GM12892 (cell line): ENCODE measurements around the gene TPSD1.

ENCODE experiments used
- DNase-seq: peaks from one replicate; pipeline ENCODE4 v3.0.0; 2011; ENCODE audit not compliant: insufficient read length
- FAIRE-seq: peaks from 2 replicates; lab custom pipeline; 2011; peaks lifted over from hg19 to GRCh38; lab: Jason Lieb, UNC
- POLR2A ChIP-seq: IDR thresholded peaks from 2 replicates; pipeline ENCODE4 v1.6.1; 2011; ENCODE audit warnings: low read depth, low read length, control low read depth
- POLR2AphosphoS5 ChIP-seq: IDR thresholded peaks from 2 replicates; pipeline ENCODE4 v1.6.1; 2011; ENCODE audit warnings: low read depth, low read length, control low read depth
- TAF1 ChIP-seq: IDR thresholded peaks from 2 replicates; pipeline ENCODE4 v1.6.1; 2011; ENCODE audit warnings: low read depth, mild to moderate bottlenecking, control low read depth, low read length, borderline replicate concordance

TPSD1 gene

GRCh38 chr16:1298406-1298805 is 42.5 kb downstream of the TPSD1 start:
- DNase-seq (no peak), FAIRE-seq (no peak)
- no peak for TF ChIP-seq POLR2AphosphoS5
- no peak for TF ChIP-seq POLR2A
- TF ChIP-seq TAF1 = no peak

GRCh38 chr16:1299012-1299867 is 43.4 kb downstream of the TPSD1 start:
- TF ChIP-seq POLR2AphosphoS5 (no peak), TAF1 (no peak), POLR2A (no peak)
- FAIRE-seq (no peak), DNase-seq (no peak)

GRCh38 chr16:1299868-1300203 is 44.0 kb downstream of the TPSD1 start:
- TF ChIP-seq POLR2AphosphoS5 = no peak

GRCh38 chr16:1300664-1301476 is 45.0 kb downstream of the TPSD1 start:
- TF ChIP-seq POLR2A = no peak
- TF ChIP-seq TAF1 = no peak
- TF ChIP-seq POLR2AphosphoS5 = no peak
- DNase-seq (peak; percentile 95), FAIRE-seq (peak; percentile 89)

More at GRCh38 chr16:1299868-1300203, 44.0 kb downstream of the TPSD1 start:
- DNase-seq = no peak
- no peak for FAIRE-seq

GRCh38 chr16:1301562-1301961 is 45.7 kb downstream of the TPSD1 start:
- FAIRE-seq = no peak
- TF ChIP-seq TAF1 = no peak
- TF ChIP-seq POLR2A = no peak
- TF ChIP-seq POLR2AphosphoS5 = no peak

GRCh38 chr16:1305823-1306222 is 50.0 kb downstream of the TPSD1 start:
- FAIRE-seq = no peak
- DNase-seq = no peak
- TF ChIP-seq TAF1 (no peak), POLR2A (no peak), POLR2AphosphoS5 (no peak)

More at GRCh38 chr16:1301562-1301961, 45.7 kb downstream of the TPSD1 start:
- no peak for DNase-seq

- no peak for DNase-seq
These were observed 50.5 kb downstream of the TPSD1 start for GRCh38 chr16:1306334-1306733.

GRCh38 chr16:1308036-1308976 is 52.4 kb downstream of the TPSD1 start:
- FAIRE-seq (no peak), DNase-seq (peak; percentile 65)

More at GRCh38 chr16:1306334-1306733, 50.5 kb downstream of the TPSD1 start:
- TF ChIP-seq POLR2A (no peak), POLR2AphosphoS5 (no peak), TAF1 (no peak)
- FAIRE-seq = no peak

More at GRCh38 chr16:1308036-1308976, 52.4 kb downstream of the TPSD1 start:
- TF ChIP-seq POLR2AphosphoS5 (peak; percentile 63), TAF1 (no peak), POLR2A (peak; percentile 38; the same call in 1 of the 2 replicates)
